Left colon (tissue), 2 donors: ENCODE measurements around the gene SDC1. TPM values are rescaled to one million over a fixed set of nuclear protein-coding genes. Genes with fewer than 3 reads are reported as not detected.

Experiments
- ATAC-seq: fragments of 200-7000 bp; cut with Tn5 transposase; one replicate; pipeline ENCODE4 v1.9.1; 2020; ENCODE audit warnings: mild to moderate bottlenecking, moderate library complexity
- DNase-seq, 2 donors: peaks; one replicate each; pipeline ENCODE4 v3.0.0-alpha.2; 2020
- intact Hi-C, 2 donors: fragments of 100-400 bp; cut with DNase I in 1 of 2; cut with micrococcal nuclease in 1 of 2; formaldehyde crosslinking; loops; one replicate each; pipeline versions ENCODE4 v1.11.2 to v1.14.0; 2022; cut with DNase I, micrococcal nuclease
- total RNA-seq, 2 donors: library from RNA; stranded (reverse); fragmentation: NEBNext Ultra II Directional; extraction: Animal tissue kit (Norgen Biotek cat#: 25700); gene quantifications; one replicate each; pipeline ENCODE4 v1.2.1, GENCODE V29; 2021
- donor health status: DM: no; HTN: no; CAD: no.
- donor health status: DM: yes; HTN: yes; CAD: no.

Gene SDC1
- total RNA-seq, 2 donors from 2014 or later: 159 to 184 TPM

- ATAC-seq (no peak), DNase-seq (no peak)
- intact Hi-C loops: no loop called here
Observed at GRCh38 chr2:20165677-20166509, 59.0 kb downstream of the SDC1 start.

DNA sequence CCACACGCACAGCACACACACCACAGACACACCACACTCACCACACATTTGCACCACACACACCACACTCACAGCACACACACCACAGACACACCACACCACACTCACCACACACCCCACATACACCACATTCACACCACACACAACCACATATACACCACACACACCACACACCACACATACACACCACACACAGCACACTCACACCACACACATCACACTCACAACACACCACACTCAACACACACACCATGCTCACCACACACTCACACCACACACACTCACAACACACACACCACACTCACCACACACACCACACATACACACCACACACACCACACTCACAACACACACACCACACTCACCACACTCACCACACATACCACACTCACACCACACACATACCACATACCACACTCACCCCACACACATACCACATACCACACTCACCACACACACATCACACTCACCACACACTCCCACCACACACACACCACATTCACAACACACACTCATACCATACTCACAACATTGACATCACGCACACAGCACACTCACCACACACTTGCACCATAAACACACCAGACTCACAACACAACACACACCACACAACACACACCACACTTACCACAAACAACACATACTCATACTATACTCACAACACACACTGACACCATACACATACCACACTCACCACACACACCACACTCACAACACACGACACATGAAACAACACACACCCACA lies 60.0 kb downstream of the SDC1 start:
- DNase-seq (no peak), ATAC-seq (no peak)
- intact Hi-C loops: no loop called here

DNA sequence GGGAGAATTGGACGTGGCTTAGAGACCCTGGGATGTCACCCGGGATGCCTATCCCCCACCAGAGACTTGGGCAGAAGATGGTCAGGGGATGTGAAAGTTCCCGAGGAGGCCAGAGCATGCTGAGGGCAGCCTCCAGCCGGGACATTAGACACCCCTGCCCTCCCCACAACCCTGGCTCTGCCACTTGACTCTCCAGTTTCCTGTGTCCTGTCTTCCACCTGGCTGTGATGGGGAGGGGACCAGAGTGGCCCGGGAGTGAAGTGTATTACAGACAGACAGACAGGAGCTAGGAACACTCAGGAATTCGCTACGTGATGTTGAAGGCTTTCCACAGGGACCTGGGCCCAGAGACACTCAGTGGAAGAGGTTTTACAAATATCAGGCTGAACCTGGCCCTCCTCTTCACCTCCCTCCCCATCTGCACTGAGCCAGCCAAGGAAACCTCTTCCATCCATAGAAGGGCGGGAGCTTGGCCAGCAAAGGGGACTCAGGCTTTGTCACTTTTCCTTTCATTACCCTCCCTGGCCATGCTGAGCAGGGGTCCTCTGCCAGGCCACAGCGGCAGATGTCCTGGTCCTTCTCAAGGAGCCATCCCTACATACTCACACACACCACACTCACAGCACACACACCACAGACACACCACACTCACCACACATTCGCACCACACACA lies 60.7 kb downstream of the SDC1 start:
- DNase-seq (no peak), ATAC-seq (no peak)
- intact Hi-C loops: no loop called here

- intact Hi-C loops: no loop called here
- no peak for ATAC-seq
- no peak for DNase-seq
Observed at GRCh38 chr2:20159411-20160070, 65.4 kb downstream of the SDC1 start.

DNA sequence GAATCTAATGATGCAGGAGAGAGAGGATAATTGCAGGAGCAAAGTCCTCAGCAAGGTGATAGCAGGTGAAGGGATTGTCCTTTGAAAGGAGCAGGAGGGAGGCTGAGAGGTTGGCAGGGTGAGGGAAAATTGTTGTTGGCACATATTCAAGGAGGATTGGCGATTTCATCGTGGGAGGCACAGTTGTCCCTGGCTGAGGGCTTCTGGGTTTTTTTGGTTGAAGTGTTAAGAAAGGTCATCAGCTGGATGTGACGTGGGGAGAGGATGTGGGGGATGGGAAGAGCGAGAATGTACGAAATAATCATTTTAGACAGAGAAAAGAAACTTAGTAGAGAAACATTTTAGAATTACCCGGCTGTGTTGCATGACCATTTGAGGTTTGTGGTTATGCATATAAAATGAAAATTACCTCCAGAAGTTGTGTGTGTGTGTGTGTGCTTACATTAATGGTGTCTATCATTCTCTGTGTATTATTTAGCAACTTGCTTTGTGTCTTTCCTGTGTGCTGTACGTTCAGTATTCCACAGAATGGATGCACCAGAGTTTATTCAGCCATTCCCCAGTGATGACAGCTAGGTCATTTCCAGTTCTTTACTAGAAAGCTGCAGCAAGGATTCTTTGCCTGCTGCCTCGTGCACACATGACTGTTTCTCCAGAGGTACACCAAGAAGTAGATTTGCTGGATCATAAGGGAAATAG lies 67.6 kb downstream of the SDC1 start:
- intact Hi-C loops: no loop called here
- peak; percentile 96 for ATAC-seq
- no peak for DNase-seq

- ATAC-seq: peak; percentile 78
- intact Hi-C loops: no loop called here
Observed at GRCh38 chr2:20156836-20157192, 68.1 kb downstream of the SDC1 start.

DNA sequence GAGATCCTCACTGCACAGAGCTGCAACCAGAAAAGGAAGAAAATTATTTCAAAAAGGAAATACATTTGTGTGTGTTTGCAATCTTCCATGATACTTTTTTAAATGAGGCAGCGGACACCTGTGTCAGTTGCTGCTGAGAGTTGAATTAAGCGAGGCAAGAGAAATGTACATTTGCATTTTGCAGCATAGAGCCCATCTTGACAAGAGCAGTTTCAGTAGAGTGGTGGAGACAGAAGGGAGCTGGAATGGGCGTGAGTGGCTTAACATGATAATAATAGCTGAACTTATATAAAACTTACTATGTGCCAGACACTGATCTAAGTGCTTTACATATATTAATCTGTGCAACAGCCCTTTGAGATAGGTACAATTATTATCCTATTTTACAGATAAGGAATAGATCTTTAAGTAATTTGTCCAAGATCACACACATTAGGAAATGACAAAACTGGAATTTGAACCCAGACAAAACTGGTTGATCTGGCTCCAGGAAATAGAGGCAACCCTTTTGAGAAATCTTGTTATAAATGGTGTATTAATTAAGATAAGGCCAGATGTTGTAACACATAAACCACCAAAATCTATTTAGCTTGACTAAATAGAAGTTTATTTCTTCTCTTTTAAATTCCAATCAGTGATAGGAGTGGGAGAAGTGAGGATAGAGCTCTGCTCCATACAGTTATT lies 68.7 kb downstream of the SDC1 start:
- DNase-seq (no peak), ATAC-seq (no peak)
- intact Hi-C loops: no loop called here

More at GRCh38 chr2:20156836-20157192, 68.1 kb downstream of the SDC1 start:
- no peak for DNase-seq

DNA sequence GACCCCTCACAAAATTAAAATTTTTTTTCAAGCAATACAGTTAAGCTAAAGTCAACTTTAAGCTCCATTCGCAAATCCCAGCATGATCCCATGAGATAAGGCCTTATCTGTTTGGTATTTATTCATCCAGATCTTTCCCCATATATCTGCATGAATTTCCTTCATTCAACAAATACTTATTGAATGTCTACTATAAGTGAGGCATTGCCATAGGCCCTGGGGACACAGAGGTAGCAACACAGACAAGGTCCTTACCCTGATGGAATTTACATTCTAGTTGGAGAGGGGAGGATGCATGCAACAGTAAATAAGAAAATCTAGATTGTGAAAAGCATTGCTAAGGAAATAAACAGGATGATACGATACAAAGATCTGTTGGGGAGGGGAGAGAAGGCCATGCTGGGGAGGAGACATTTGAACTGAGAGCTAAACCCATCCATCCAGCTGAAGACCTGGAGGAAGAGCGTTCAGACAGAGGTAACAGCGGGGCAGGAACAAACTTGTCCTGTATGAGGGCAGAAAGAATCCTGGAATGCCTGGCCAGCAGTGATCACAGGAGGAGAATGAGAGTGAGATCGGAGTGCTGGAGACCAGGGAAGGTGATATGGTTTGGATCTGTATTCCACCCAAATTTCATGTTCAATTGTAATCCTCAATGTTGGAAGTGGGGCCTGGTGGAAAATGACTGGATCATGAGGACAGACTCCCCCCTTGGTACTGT lies 71.6 kb downstream of the SDC1 start:
- no peak for ATAC-seq
- intact Hi-C loops: no loop called here
- DNase-seq: no peak

DNA sequence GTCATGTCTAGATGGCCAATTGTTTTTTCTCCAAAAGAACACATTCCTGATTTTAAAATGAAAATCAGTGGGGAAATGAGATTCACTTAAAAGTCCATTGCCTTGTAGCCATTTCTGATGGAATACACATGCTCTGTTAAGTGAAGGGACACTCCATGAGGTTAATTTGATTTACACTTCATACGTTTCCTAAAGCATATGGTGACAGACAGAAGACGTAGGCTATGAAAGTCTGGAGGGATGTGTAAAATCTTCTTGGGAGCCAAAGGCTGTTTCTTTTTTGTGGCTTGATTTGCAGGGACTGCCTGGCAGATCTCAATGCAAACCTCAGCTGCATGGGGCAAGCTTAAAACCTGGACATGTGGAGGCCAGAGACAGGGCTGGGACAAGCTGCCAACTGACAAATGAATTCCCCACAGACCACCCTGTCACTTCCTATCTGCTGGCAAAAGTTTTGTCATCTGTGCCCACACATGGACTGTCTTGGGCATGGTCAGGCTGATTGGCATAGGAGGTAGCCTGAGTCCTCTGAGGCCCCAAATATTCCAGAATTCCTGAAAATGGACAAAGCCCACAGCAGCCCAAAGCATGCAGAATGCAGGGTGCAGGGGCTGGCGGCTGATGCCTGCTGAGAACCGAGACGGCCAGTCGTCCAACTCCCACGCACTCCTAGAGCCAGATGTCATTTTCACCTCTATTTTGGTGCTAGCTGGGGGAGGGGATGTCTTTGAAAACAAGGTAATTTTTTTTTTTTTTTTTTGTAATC lies 73.9 kb downstream of the SDC1 start:
- intact Hi-C loops: no loop called here
- ATAC-seq: no peak
- DNase-seq: no peak

Other genes starting within 250 kb of the SDC1 start
- gene WDR35, start 235.0 kb downstream of the SDC1 start, total RNA-seq: 1 to 10 TPM; 2.4 to 3.1 TPM
- under 1 TPM; 0.15 to 0.42 TPM for gene MATN3, start 212.5 kb downstream of the SDC1 start, total RNA-seq
- gene LAPTM4A, start 173.5 kb downstream of the SDC1 start, total RNA-seq: 100 to 1,000 TPM; 151 to 168 TPM
- 100 to 1,000 TPM in 1 of 2 donors, 10 to 100 TPM in 1; 99.4 to 109 TPM for gene PUM2, start 125.7 kb upstream of the SDC1 start, total RNA-seq
- gene RHOB, start 221.9 kb upstream of the SDC1 start, total RNA-seq: 100 to 1,000 TPM; 141 to 332 TPM